Measurements from ENCODE around the gene CAMK2B. TPM values are rescaled to one million over a fixed set of nuclear protein-coding genes. Genes with fewer than 3 reads are reported as not detected.

Gene CAMK2B
- total and polyA plus RNA-seq, 2 of the 13 experiments (the other 11 are each of a cell fraction or from before 2014, with no cell fraction given), result 0.27 to 0.48 TPM

DNA sequence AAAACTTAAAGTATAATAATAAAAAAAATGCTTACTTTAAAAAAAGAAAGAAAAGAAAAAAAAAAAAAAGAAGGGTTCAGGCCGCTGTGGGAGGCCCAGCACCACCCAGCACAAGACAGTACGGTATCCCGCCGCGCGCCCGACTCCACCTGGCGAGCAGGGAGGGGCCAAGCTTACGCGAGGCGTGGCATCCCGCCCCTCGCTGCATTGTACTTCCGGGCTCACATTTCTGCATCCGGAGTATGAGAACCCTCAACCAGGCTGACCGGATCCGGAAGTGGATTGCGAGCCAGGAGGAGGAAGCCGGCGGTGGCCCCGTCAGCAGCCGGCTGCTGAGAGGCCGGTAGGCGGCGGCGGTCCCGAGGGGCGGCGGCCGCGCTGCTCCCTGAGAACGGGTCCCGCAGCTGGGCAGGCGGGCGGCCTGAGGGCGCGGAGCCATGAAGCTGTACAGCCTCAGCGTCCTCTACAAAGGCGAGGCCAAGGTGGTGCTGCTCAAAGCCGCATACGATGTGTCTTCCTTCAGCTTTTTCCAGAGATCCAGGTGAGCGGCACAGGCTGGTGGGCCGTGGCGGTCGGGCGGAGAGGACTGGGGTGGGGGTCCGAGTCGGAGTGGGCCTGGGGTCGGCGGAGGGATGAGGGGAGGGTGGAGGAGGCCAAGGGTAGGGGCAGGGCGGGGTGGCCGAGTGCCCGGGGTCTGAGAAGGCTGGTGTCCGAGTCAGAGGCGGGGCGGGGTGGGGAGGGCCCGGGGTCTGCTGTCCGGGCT, 124.5 kb downstream of the CAMK2B start, which contains the start of gene YKT6 (continued):
- TF ChIP-seq, protein P1, sequence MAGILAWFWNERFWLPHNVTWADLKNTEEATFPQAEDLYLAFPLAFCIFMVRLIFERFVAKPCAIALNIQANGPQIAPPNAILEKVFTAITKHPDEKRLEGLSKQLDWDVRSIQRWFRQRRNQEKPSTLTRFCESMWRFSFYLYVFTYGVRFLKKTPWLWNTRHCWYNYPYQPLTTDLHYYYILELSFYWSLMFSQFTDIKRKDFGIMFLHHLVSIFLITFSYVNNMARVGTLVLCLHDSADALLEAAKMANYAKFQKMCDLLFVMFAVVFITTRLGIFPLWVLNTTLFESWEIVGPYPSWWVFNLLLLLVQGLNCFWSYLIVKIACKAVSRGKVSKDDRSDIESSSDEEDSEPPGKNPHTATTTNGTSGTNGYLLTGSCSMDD (CRISPR knock-in tag; IDR thresholded peaks at IDR 0.05), result no peak
- TF ChIP-seq CENPX (CRISPR knock-in tag; IDR thresholded peaks at IDR 0.05) (no peak), ZNF549 (CRISPR knock-in tag; IDR thresholded peaks at IDR 0.05) (no peak), ZNF547 (CRISPR knock-in tag; IDR thresholded peaks at IDR 0.05) (no peak), ZKSCAN1 (IDR thresholded peaks at IDR 0.05; ENCODE audit: low read length) (no peak), HHEX (CRISPR knock-in tag; IDR thresholded peaks at IDR 0.05) (no peak), ZNF567 (CRISPR knock-in tag; IDR thresholded peaks at IDR 0.05; ENCODE audit: borderline replicate concordance) (no peak), NR2C2 (CRISPR knock-in tag; IDR thresholded peaks at IDR 0.05; ENCODE audit: borderline replicate concordance) (peak; percentile 99), NRL (CRISPR knock-in tag; IDR thresholded peaks at IDR 0.05; ENCODE audit: borderline replicate concordance) (no peak), ZMAT3 (CRISPR knock-in tag; conservative IDR thresholded peaks at IDR 0.05) (peak; percentile 53; the same call in 1 of the 2 replicates), KDM3A (CRISPR knock-in tag; IDR thresholded peaks at IDR 0.05; ENCODE audit: low read depth) (no peak), RAD51 (IDR thresholded peaks at IDR 0.05; ENCODE audit: borderline replicate concordance) (no peak), RBM22 (optimal IDR thresholded peaks at IDR 0.05; ENCODE audit: low read length) (no peak), ZNF350 (CRISPR knock-in tag; IDR thresholded peaks at IDR 0.05; ENCODE audit: borderline replicate concordance, low read depth) (peak; percentile 56), SNAPC2 (CRISPR knock-in tag; IDR thresholded peaks at IDR 0.05) (0 out of 2 replicates have a peak, but pooled peaks have one; percentile 24), DNMT3B (CRISPR knock-in tag; conservative IDR thresholded peaks at IDR 0.05) (no peak), ZNF556 (CRISPR knock-in tag; IDR thresholded peaks at IDR 0.05; ENCODE audit: borderline replicate concordance) (no peak), SALL1 (CRISPR knock-in tag; IDR thresholded peaks at IDR 0.05) (peak; percentile 71; the same call in 1 of the 2 replicates)
- TF ChIP-seq, protein P2, sequence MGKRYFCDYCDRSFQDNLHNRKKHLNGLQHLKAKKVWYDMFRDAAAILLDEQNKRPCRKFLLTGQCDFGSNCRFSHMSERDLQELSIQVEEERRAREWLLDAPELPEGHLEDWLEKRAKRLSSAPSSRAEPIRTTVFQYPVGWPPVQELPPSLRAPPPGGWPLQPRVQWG (CRISPR knock-in tag; IDR thresholded peaks at IDR 0.05; ENCODE audit: borderline replicate concordance, low read depth), result no peak
- TF ChIP-seq, protein P3, sequence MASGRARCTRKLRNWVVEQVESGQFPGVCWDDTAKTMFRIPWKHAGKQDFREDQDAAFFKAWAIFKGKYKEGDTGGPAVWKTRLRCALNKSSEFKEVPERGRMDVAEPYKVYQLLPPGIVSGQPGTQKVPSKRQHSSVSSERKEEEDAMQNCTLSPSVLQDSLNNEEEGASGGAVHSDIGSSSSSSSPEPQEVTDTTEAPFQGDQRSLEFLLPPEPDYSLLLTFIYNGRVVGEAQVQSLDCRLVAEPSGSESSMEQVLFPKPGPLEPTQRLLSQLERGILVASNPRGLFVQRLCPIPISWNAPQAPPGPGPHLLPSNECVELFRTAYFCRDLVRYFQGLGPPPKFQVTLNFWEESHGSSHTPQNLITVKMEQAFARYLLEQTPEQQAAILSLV (CRISPR knock-in tag; IDR thresholded peaks at IDR 0.05; ENCODE audit: borderline replicate concordance), result no peak
- TF ChIP-seq, protein P4, sequence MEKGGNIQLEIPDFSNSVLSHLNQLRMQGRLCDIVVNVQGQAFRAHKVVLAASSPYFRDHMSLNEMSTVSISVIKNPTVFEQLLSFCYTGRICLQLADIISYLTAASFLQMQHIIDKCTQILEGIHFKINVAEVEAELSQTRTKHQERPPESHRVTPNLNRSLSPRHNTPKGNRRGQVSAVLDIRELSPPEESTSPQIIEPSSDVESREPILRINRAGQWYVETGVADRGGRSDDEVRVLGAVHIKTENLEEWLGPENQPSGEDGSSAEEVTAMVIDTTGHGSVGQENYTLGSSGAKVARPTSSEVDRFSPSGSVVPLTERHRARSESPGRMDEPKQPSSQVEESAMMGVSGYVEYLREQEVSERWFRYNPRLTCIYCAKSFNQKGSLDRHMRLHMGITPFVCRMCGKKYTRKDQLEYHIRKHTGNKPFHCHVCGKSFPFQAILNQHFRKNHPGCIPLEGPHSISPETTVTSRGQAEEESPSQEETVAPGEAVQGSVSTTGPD (CRISPR knock-in tag; IDR thresholded peaks at IDR 0.05), result no peak
- TF ChIP-seq, protein P5, sequence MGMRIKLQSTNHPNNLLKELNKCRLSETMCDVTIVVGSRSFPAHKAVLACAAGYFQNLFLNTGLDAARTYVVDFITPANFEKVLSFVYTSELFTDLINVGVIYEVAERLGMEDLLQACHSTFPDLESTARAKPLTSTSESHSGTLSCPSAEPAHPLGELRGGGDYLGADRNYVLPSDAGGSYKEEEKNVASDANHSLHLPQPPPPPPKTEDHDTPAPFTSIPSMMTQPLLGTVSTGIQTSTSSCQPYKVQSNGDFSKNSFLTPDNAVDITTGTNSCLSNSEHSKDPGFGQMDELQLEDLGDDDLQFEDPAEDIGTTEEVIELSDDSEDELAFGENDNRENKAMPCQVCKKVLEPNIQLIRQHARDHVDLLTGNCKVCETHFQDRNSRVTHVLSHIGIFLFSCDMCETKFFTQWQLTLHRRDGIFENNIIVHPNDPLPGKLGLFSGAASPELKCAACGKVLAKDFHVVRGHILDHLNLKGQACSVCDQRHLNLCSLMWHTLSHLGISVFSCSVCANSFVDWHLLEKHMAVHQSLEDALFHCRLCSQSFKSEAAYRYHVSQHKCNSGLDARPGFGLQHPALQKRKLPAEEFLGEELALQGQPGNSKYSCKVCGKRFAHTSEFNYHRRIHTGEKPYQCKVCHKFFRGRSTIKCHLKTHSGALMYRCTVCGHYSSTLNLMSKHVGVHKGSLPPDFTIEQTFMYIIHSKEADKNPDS (CRISPR knock-in tag; IDR thresholded peaks at IDR 0.05), result no peak
- TF ChIP-seq, protein P6, sequence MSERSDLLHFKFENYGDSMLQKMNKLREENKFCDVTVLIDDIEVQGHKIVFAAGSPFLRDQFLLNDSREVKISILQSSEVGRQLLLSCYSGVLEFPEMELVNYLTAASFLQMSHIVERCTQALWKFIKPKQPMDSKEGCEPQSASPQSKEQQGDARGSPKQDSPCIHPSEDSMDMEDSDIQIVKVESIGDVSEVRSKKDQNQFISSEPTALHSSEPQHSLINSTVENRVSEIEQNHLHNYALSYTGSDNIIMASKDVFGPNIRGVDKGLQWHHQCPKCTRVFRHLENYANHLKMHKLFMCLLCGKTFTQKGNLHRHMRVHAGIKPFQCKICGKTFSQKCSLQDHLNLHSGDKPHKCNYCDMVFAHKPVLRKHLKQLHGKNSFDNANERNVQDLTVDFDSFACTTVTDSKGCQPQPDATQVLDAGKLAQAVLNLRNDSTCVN (CRISPR knock-in tag; IDR thresholded peaks at IDR 0.05; ENCODE audit: borderline replicate concordance), result no peak
